Measurements from ENCODE around the gene GLIS1. TPM values are rescaled to one million over a fixed set of nuclear protein-coding genes. Genes with fewer than 3 reads are reported as not detected.

Gene GLIS1
- total RNA-seq, 1 donor from 2014 or later: not detected

GRCh38 chr1:53608071-53608470, 130.9 kb downstream of the GLIS1 start:
- no peak for DNase-seq (ENCODE audit: low spot score)
- Mint-ChIP-seq H3K9me3 (ENCODE audit: unreplicated experiment) (no peaks in the 10 kb centered on the region), H3K36me3 (ENCODE audit: low read depth, unreplicated experiment) (no peaks in the 10 kb centered on the region), H3K4me3 (ENCODE audit: unreplicated experiment) (no peak overlapping the region), H3K27ac (ENCODE audit: unreplicated experiment) (no peak overlapping the region), H3K27me3 (ENCODE audit: unreplicated experiment) (peaks cover 8% of the 10 kb centered on the region), H3K4me1 (ENCODE audit: unreplicated experiment) (no peaks in the 10 kb centered on the region)
- no peak for TF ChIP-seq CTCF (IDR thresholded peaks at IDR 0.05; ENCODE audit: unreplicated experiment)

- Mint-ChIP-seq H3K27me3 (ENCODE audit: unreplicated experiment) (peaks cover 10% of the 10 kb centered on the region), H3K9me3 (ENCODE audit: unreplicated experiment) (no peaks in the 10 kb centered on the region), H3K4me1 (ENCODE audit: unreplicated experiment) (no peaks in the 10 kb centered on the region), H3K36me3 (ENCODE audit: low read depth, unreplicated experiment) (no peaks in the 10 kb centered on the region), H3K27ac (ENCODE audit: unreplicated experiment) (no peak overlapping the region), H3K4me3 (ENCODE audit: unreplicated experiment) (no peak overlapping the region)
- TF ChIP-seq CTCF (IDR thresholded peaks at IDR 0.05; ENCODE audit: unreplicated experiment): no peak
- DNase-seq (ENCODE audit: low spot score): no peak
Observed at GRCh38 chr1:53606651-53607051, 132.3 kb downstream of the GLIS1 start.

GRCh38 chr1:53606197-53606596, 132.8 kb downstream of the GLIS1 start:
- Mint-ChIP-seq H3K4me3 (ENCODE audit: unreplicated experiment) (no peak overlapping the region), H3K27me3 (ENCODE audit: unreplicated experiment) (peaks cover 8% of the 10 kb centered on the region), H3K9me3 (ENCODE audit: unreplicated experiment) (no peaks in the 10 kb centered on the region), H3K4me1 (ENCODE audit: unreplicated experiment) (no peaks in the 10 kb centered on the region), H3K27ac (ENCODE audit: unreplicated experiment) (no peak overlapping the region), H3K36me3 (ENCODE audit: low read depth, unreplicated experiment) (no peaks in the 10 kb centered on the region)
- no peak for TF ChIP-seq CTCF (IDR thresholded peaks at IDR 0.05; ENCODE audit: unreplicated experiment)
- no peak for DNase-seq (ENCODE audit: low spot score)

- no peak for TF ChIP-seq CTCF (IDR thresholded peaks at IDR 0.05; ENCODE audit: unreplicated experiment)
- Mint-ChIP-seq H3K9me3 (ENCODE audit: unreplicated experiment) (no peaks in the 10 kb centered on the region), H3K4me1 (ENCODE audit: unreplicated experiment) (no peaks in the 10 kb centered on the region), H3K27me3 (ENCODE audit: unreplicated experiment) (peaks cover 8% of the 10 kb centered on the region), H3K36me3 (ENCODE audit: low read depth, unreplicated experiment) (no peaks in the 10 kb centered on the region), H3K4me3 (ENCODE audit: unreplicated experiment) (no peak overlapping the region), H3K27ac (ENCODE audit: unreplicated experiment) (no peak overlapping the region)
- DNase-seq (ENCODE audit: low spot score): no peak
Observed at GRCh38 chr1:53605181-53605580, 133.8 kb downstream of the GLIS1 start.

GRCh38 chr1:53604291-53604919, 134.6 kb downstream of the GLIS1 start:
- no peaks in the 10 kb centered on the region for H3K36me3 Mint-ChIP-seq (ENCODE audit: low read depth, unreplicated experiment)
- H3K27me3 Mint-ChIP-seq (ENCODE audit: unreplicated experiment): peaks cover 8% of the 10 kb centered on the region
- DNase-seq (ENCODE audit: low spot score): no peak
- no peak for TF ChIP-seq CTCF (IDR thresholded peaks at IDR 0.05; ENCODE audit: unreplicated experiment)
- no peak overlapping the region for H3K27ac Mint-ChIP-seq (ENCODE audit: unreplicated experiment)
- H3K9me3 Mint-ChIP-seq (ENCODE audit: unreplicated experiment): no peaks in the 10 kb centered on the region
- H3K4me1 Mint-ChIP-seq (ENCODE audit: unreplicated experiment): no peaks in the 10 kb centered on the region
- no peak overlapping the region for H3K4me3 Mint-ChIP-seq (ENCODE audit: unreplicated experiment)
